Nephron progenitor cell (in vitro differentiated cells): ENCODE measurements around the gene NPY5R.

ENCODE experiments used
- DNase-seq: peaks from one replicate; pipeline ENCODE4 v3.0.0; 2021
- H3K27ac Mint-ChIP-seq: 2 replicates; pipeline ENCODE4 v1.8.0; 2021; ENCODE audit warnings: mild to moderate bottlenecking, moderate library complexity, mixed read lengths
- H3K27me3 Mint-ChIP-seq: 2 replicates; pipeline ENCODE4 v1.8.0; 2021; ENCODE audit warnings: mild to moderate bottlenecking, low read depth, mixed read lengths; ENCODE audit not compliant: poor library complexity
- H3K36me3 Mint-ChIP-seq: 2 replicates; pipeline ENCODE4 v1.8.0; 2021; ENCODE audit warnings: low read depth, mixed read lengths
- H3K4me1 Mint-ChIP-seq: 2 replicates; pipeline ENCODE4 v1.8.0; 2021; ENCODE audit warnings: mixed read lengths
- H3K4me3 Mint-ChIP-seq: 2 replicates; pipeline ENCODE4 v1.8.0; 2021; ENCODE audit warnings: mild to moderate bottlenecking, moderate library complexity, mixed read lengths
- H3K9me3 Mint-ChIP-seq: 2 replicates; pipeline ENCODE4 v1.8.0; 2021; ENCODE audit warnings: mild to moderate bottlenecking, moderate library complexity, mixed read lengths
- CTCF ChIP-seq: fragments of 200-600 bp; sonication (generic); IDR thresholded peaks from 2 replicates; pipeline ENCODE4 v1.5.0; 2021; ENCODE audit warnings: antibody characterized with exemption

The NPY5R gene

GRCh38 chr4:163380703-163381102 is 37.0 kb downstream of the NPY5R start:
- TF ChIP-seq CTCF = no peak

GRCh38 chr4:163382178-163382869 is 38.6 kb downstream of the NPY5R start:
- Mint-ChIP-seq H3K9me3 (no peaks in the 10 kb centered on the region), H3K36me3 (no peaks in the 10 kb centered on the region), H3K27me3 (peaks cover 3% of the 10 kb centered on the region), H3K4me3 (no peak overlapping the region), H3K4me1 (no peaks in the 10 kb centered on the region), H3K27ac (no peak overlapping the region)
- DNase-seq = no peak
- no peak for TF ChIP-seq CTCF

More at GRCh38 chr4:163380703-163381102, 37.0 kb downstream of the NPY5R start:
- H3K4me1 Mint-ChIP-seq = no peaks in the 10 kb centered on the region
- peaks cover 3% of the 10 kb centered on the region for H3K27me3 Mint-ChIP-seq
- no peaks in the 10 kb centered on the region for H3K9me3 Mint-ChIP-seq
- H3K36me3 Mint-ChIP-seq = no peaks in the 10 kb centered on the region
- no peak overlapping the region for H3K27ac Mint-ChIP-seq
- no peak for DNase-seq
- no peak overlapping the region for H3K4me3 Mint-ChIP-seq

- no peak for DNase-seq
- Mint-ChIP-seq H3K36me3 (no peaks in the 10 kb centered on the region), H3K4me1 (no peaks in the 10 kb centered on the region), H3K9me3 (no peaks in the 10 kb centered on the region), H3K27me3 (peaks cover 3% of the 10 kb centered on the region), H3K27ac (no peak overlapping the region), H3K4me3 (no peak overlapping the region)
- no peak for TF ChIP-seq CTCF
These were observed 40.7 kb downstream of the NPY5R start for GRCh38 chr4:163384434-163384833.

- Mint-ChIP-seq H3K27ac (no peak overlapping the region), H3K36me3 (no peaks in the 10 kb centered on the region), H3K9me3 (no peaks in the 10 kb centered on the region), H3K4me3 (no peak overlapping the region), H3K27me3 (no peaks in the 10 kb centered on the region), H3K4me1 (no peaks in the 10 kb centered on the region)
- no peak for TF ChIP-seq CTCF
- no peak for DNase-seq
These were observed 41.2 kb downstream of the NPY5R start for GRCh38 chr4:163384926-163385325.

GRCh38 chr4:163385466-163385865 is 41.8 kb downstream of the NPY5R start:
- no peaks in the 10 kb centered on the region for H3K4me1 Mint-ChIP-seq
- H3K4me3 Mint-ChIP-seq = no peak overlapping the region
- DNase-seq = no peak
- TF ChIP-seq CTCF = no peak
- no peak overlapping the region for H3K27ac Mint-ChIP-seq
- H3K36me3 Mint-ChIP-seq = no peaks in the 10 kb centered on the region
- H3K9me3 Mint-ChIP-seq = no peaks in the 10 kb centered on the region
- no peaks in the 10 kb centered on the region for H3K27me3 Mint-ChIP-seq

GRCh38 chr4:163391756-163392155 is 48.1 kb downstream of the NPY5R start:
- TF ChIP-seq CTCF = no peak
- H3K36me3 Mint-ChIP-seq = no peaks in the 10 kb centered on the region
- no peak for DNase-seq
- H3K9me3 Mint-ChIP-seq = no peaks in the 10 kb centered on the region
- peaks cover 3% of the 10 kb centered on the region for H3K27me3 Mint-ChIP-seq
- no peak overlapping the region for H3K27ac Mint-ChIP-seq
- H3K4me1 Mint-ChIP-seq = no peaks in the 10 kb centered on the region
- H3K4me3 Mint-ChIP-seq = no peak overlapping the region
